ENCODE data around the gene CAV1. TPM values are rescaled to one million over a fixed set of nuclear protein-coding genes. Genes with fewer than 3 reads are reported as not detected.

The CAV1 gene
- total RNA-seq, 4 donors from 2014 or later: 52.2 to 73.8 (median 62.2) TPM

GRCh38 chr7:116598278-116598677 lies 73.4 kb downstream of the CAV1 start:
- in situ Hi-C loops (cut with MboI; ENCODE audit: low pct_ligation_motif_present in 1 of 4, low pct_unique_long_range_greater_than_20kb in 1 of 4, low sequenced_read_pairs in 3 of 4): loop anchor here (5.0 to 25.0 kb wide), 7 partner anchors 207 to 423 kb away; no protein-coding TSS in a partner anchor
- Histone ChIP-seq H3K4me1 (peaks cover 0 to 15% (median 2%) of the 10 kb centered on the region in 4 donors), H3K27ac (no peak overlapping the region), H3K36me3 (no peaks in the 10 kb centered on the region), H3K9me3 (no peaks in the 10 kb centered on the region), H3K4me3 (no peak overlapping the region), H3K27me3 (no peaks in the 10 kb centered on the region)
- 88% methylated on average over 5 of the region's 5 CpGs; no CpG with 5 or more reads in 1 of the 2 donors for WGBS, 2 donors (ENCODE audit: low coverage in 1 of 2)
- no peak for DNase-seq
- TF ChIP-seq CTCF (IDR thresholded peaks at IDR 0.05) (no peak), POLR2A (IDR thresholded peaks at IDR 0.05) (no peak), POLR2AphosphoS5 (IDR thresholded peaks at IDR 0.05) (no peak), EP300 (IDR thresholded peaks at IDR 0.05; ENCODE audit: low read depth) (no peak)
- intact Hi-C loops (cut with DNase I; ENCODE audit: low total_unique reads): no loop called here

- Histone ChIP-seq H3K9me3 (no peaks in the 10 kb centered on the region), H3K4me3 (no peak overlapping the region), H3K4me1 (peaks cover 0 to 9% (median 0%) of the 10 kb centered on the region in 4 donors), H3K36me3 (no peaks in the 10 kb centered on the region), H3K27me3 (no peaks in the 10 kb centered on the region), H3K27ac (no peak overlapping the region)
- TF ChIP-seq POLR2AphosphoS5 (IDR thresholded peaks at IDR 0.05) (no peak), EP300 (IDR thresholded peaks at IDR 0.05; ENCODE audit: low read depth) (no peak), CTCF (IDR thresholded peaks at IDR 0.05) (no peak), POLR2A (IDR thresholded peaks at IDR 0.05) (no peak)
- DNase-seq: no peak
- WGBS, 2 donors (ENCODE audit: low coverage in 1 of 2): 90 to 100% methylated on average over 3 of the region's 3 CpGs
- in situ Hi-C loops (cut with MboI; ENCODE audit: low pct_ligation_motif_present in 1 of 4, low pct_unique_long_range_greater_than_20kb in 1 of 4, low sequenced_read_pairs in 3 of 4): loop anchor here (5.0 to 25.0 kb wide), 7 partner anchors 206 to 424 kb away; no protein-coding TSS in a partner anchor
- intact Hi-C loops (cut with DNase I; ENCODE audit: low total_unique reads): no loop called here
Measured at GRCh38 chr7:116598861-116599260, 74.0 kb downstream of the CAV1 start.

- peaks cover 0 to 5% (median 0%) of the 10 kb centered on the region in 4 donors for H3K4me1 ChIP-seq
- in situ Hi-C loops (cut with MboI; ENCODE audit: low pct_ligation_motif_present in 1 of 4, low pct_unique_long_range_greater_than_20kb in 1 of 4, low sequenced_read_pairs in 3 of 4): no loop called here
- H3K27ac ChIP-seq: no peak overlapping the region
- no peak for TF ChIP-seq POLR2AphosphoS5 (IDR thresholded peaks at IDR 0.05)
- TF ChIP-seq POLR2A (IDR thresholded peaks at IDR 0.05): no peak
- no peak for TF ChIP-seq EP300 (IDR thresholded peaks at IDR 0.05; ENCODE audit: low read depth)
- TF ChIP-seq CTCF (IDR thresholded peaks at IDR 0.05): no peak
- no peak for DNase-seq
- no peaks in the 10 kb centered on the region for H3K36me3 ChIP-seq
- H3K27me3 ChIP-seq: no peaks in the 10 kb centered on the region
- H3K9me3 ChIP-seq: no peaks in the 10 kb centered on the region
- H3K4me3 ChIP-seq: no peak overlapping the region
- 27% methylated on average over 2 of the region's 2 CpGs; no CpG with 5 or more reads in 1 of the 2 donors for WGBS, 2 donors (ENCODE audit: low coverage in 1 of 2)
- intact Hi-C loops (cut with DNase I; ENCODE audit: low total_unique reads): no loop called here
Measured at GRCh38 chr7:116601426-116601825, 76.6 kb downstream of the CAV1 start.

GRCh38 chr7:116607299-116607698 lies 82.5 kb downstream of the CAV1 start:
- no peaks in the 10 kb centered on the region for H3K4me1 ChIP-seq
- no peak overlapping the region for H3K27ac ChIP-seq
- intact Hi-C loops (cut with DNase I; ENCODE audit: low total_unique reads) (no loop called here), in situ Hi-C loops (cut with MboI; ENCODE audit: low pct_ligation_motif_present in 1 of 4, low pct_unique_long_range_greater_than_20kb in 1 of 4, low sequenced_read_pairs in 3 of 4) (no loop called here)
- 69 to 75% methylated on average over 2 of the region's 2 CpGs for WGBS, 2 donors (ENCODE audit: low coverage in 1 of 2)
- TF ChIP-seq POLR2AphosphoS5 (IDR thresholded peaks at IDR 0.05) (no peak), CTCF (IDR thresholded peaks at IDR 0.05) (no peak), EP300 (IDR thresholded peaks at IDR 0.05; ENCODE audit: low read depth) (no peak), POLR2A (IDR thresholded peaks at IDR 0.05) (no peak)
- DNase-seq: no peak
- no peaks in the 10 kb centered on the region for H3K9me3 ChIP-seq
- H3K36me3 ChIP-seq: no peaks in the 10 kb centered on the region
- peaks cover 8% of the 10 kb centered on the region for H3K27me3 ChIP-seq
- H3K4me3 ChIP-seq: no peak overlapping the region
